BJ (cell line): ENCODE measurements around the gene SEC14L2. TPM values are rescaled to one million over a fixed set of nuclear protein-coding genes. Genes with fewer than 3 reads are reported as not detected.
A peak's percentile ranks its signal among the peaks of the same experiment; 100 is the strongest.

Experiments used
- CTCF ChIA-PET: fragments of 350-600 bp; formaldehyde crosslinking; extraction: SDS; loops from one replicate; lab custom pipeline; 2021; ENCODE audit warnings: antibody characterized with exemption, inconsistent platforms; lab: Yijun Ruan, JAX
- POLR2A ChIA-PET: fragments of 300-600 bp; sonication (Branson Sonifier 250); formaldehyde crosslinking; extraction: SDS; loops from one replicate; lab custom pipeline; 2021; ENCODE audit warnings: antibody characterized with exemption; lab: Charles Lee
- DNase-seq: peaks from one replicate; pipeline ENCODE4 v3.0.0-alpha.2; 2011; ENCODE audit warnings: low read depth
- H3K27me3 ChIP-seq: 2 replicates; pipeline ENCODE4 v1.6.0; 2011; ENCODE audit warnings: low read length; ENCODE audit not compliant: control insufficient read depth, insufficient read depth
- H3K36me3 ChIP-seq: 2 replicates; pipeline ENCODE4 v1.5.1; 2011; ENCODE audit warnings: low read length; ENCODE audit not compliant: control insufficient read depth, insufficient read depth
- H3K4me3 ChIP-seq: 2 replicates; pipeline ENCODE4 v1.5.1; 2011; ENCODE audit warnings: low read depth, mild to moderate bottlenecking, control low read depth, low read length
- CTCF ChIP-seq: IDR thresholded peaks from 2 replicates; pipeline ENCODE4 v1.5.1; 2011; ENCODE audit warnings: low read depth, mild to moderate bottlenecking, control low read depth, inconsistent platforms, low read length, moderate library complexity; ENCODE audit not compliant: insufficient read depth
- polyA plus RNA-seq: library from polyadenylated mRNA; depleted of rRNA; stranded (reverse); fragments of >200 nt; gene quantifications from 2 replicates; pipeline ENCODE4 v1.2.3, GENCODE V29; 2011

SEC14L2 gene
- polyA plus RNA-seq, 1 experiment, result 20.1 TPM

DNA sequence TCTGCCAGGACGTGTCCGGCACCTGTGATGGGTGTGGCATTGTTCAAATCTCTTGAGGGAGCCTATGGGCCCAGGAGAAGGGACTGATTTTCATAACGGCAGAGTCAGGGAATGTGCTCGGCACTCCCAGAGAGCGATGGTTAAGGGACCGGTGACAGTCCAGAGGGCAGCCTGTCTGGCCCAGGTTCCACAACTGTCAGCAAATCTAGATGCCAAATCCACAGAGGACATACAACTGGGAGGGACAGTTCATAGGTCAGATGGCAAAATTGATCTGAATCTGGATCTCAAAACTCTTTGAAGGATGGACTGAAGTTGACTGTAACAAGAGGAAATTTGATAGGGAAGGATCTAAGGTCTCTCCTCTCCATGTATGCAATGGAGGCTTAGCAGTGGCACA lies 7.5 kb downstream of the SEC14L2 start:
- no peak for DNase-seq
- no peaks in the 10 kb centered on the region for H3K27me3 ChIP-seq
- POLR2A ChIA-PET, result no interaction called here
- no peak for TF ChIP-seq CTCF
- no peak overlapping the region for H3K4me3 ChIP-seq
- peaks cover 12% of the 10 kb centered on the region for H3K36me3 ChIP-seq
- CTCF ChIA-PET, result interaction anchor here (2.4 kb wide), 1 partner anchor 14 kb away, joined by 8 read pairs; no protein-coding TSS in a partner anchor

GRCh38 chr22:30405731-30406130 lies 8.9 kb downstream of the SEC14L2 start:
- Histone ChIP-seq H3K27me3 (no peaks in the 10 kb centered on the region), H3K4me3 (no peak overlapping the region), H3K36me3 (peaks cover 16% of the 10 kb centered on the region)
- DNase-seq, result no peak
- ChIA-PET CTCF (interaction anchor here (0.7 to 2.4 kb wide), 9 partner anchors 9 to 142 kb away, joined by 3 to 8 read pairs (median 3); partner anchors contain the start of gene SEC14L2), POLR2A (no interaction called here)
- no peak for TF ChIP-seq CTCF

DNA sequence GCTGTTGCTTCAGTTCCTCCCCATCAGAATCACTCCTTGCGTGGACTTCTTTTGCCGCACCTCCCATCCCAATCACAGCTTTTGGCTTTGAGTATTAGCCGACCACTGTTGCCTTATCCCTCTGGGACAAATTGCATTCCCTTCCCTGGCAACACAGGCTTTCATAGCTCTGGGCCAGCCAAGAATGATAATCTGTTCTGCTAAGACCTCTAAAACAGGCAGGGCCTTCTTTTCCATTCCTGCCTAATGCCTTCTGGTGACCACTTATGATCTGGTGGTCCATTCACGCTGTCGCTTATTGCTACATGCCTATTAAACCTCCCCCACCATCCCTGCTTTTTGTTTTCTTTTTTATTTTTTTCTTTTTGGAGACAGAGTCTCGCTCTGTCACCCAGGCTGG lies 9.6 kb downstream of the SEC14L2 start:
- Histone ChIP-seq H3K27me3 (no peaks in the 10 kb centered on the region), H3K36me3 (peaks cover 18% of the 10 kb centered on the region), H3K4me3 (no peak overlapping the region)
- ChIA-PET CTCF (interaction anchor here (0.7 to 2.4 kb wide), 6 partner anchors 9 to 143 kb away, joined by 3 to 8 read pairs (median 4); partner anchors contain the start of gene SEC14L2), POLR2A (no interaction called here)
- no peak for DNase-seq
- TF ChIP-seq CTCF, result no peak

GRCh38 chr22:30408388-30409102 lies 11.7 kb downstream of the SEC14L2 start:
- H3K4me3 ChIP-seq, result no peak overlapping the region
- DNase-seq, result peak; percentile 62
- CTCF ChIA-PET, result interaction anchor here (0.8 to 1.3 kb wide), 4 partner anchors 10 to 148 kb away, joined by 3 to 4 read pairs (median 4); partner anchors contain the start of gene SEC14L2
- no peaks in the 10 kb centered on the region for H3K27me3 ChIP-seq
- peaks cover 25% of the 10 kb centered on the region for H3K36me3 ChIP-seq
- TF ChIP-seq CTCF, result no peak
- POLR2A ChIA-PET, result interaction anchor here (0.5 to 1.0 kb wide), 4 partner anchors 9 to 190 kb away, joined by 3 to 11 read pairs (median 4); partner anchors contain the start of gene SEC14L2

DNA sequence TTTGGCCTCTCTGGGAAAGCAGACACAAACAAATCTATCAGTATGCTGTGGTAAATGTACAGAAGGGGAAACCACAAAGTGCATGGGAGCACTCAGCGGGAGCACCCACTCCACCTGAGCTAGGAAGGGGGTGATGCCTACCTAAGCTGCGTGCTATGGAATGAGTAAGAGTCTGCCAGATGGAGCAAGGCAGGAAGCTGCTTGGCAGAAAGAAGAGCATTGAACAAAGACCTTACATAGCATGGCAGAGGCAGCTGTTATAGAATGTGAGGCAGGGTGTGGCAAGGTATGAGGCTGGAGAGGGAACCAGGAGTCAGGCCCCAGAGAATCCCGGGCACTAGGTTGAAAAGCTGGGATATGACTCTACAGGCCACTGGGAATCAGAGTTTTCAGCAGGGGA lies 15.0 kb downstream of the SEC14L2 start:
- Histone ChIP-seq H3K4me3 (no peak overlapping the region), H3K27me3 (no peaks in the 10 kb centered on the region), H3K36me3 (peaks cover 32% of the 10 kb centered on the region)
- POLR2A ChIA-PET, result no interaction called here
- TF ChIP-seq CTCF, result no peak
- CTCF ChIA-PET, result interaction anchor here (1.1 to 2.4 kb wide), 3 partner anchors 11 to 20 kb away, joined by 3 to 24 read pairs (median 5); partner anchors contain the start of gene MTFP1
- DNase-seq, result no peak
